A673 (cell line): Measurements from ENCODE around the gene NIM1K.

Experiments
- EZH2 ChIP-seq: fragments of 200-600 bp; sonication (generic); IDR thresholded peaks from 2 replicates; pipeline ENCODE4 v1.6.1; 2017; ENCODE audit warnings: borderline replicate concordance, low read depth, mild to moderate bottlenecking, mixed read lengths, antibody characterized with exemption, low read length; ENCODE audit not compliant: poor library complexity, severe bottlenecking
- TF ChIP-seq, protein P1 (sequence below): fragments of 300-800, 200-600 bp; sonication (generic); conservative IDR thresholded peaks from 2 replicates; pipeline ENCODE4 v1.5.1; 2017; ENCODE audit warnings: low read depth, mild to moderate bottlenecking, antibody characterized with exemption, low read length, moderate library complexity, mixed read lengths

GRCh38 chr5:43210570-43210969, 18.5 kb downstream of the NIM1K start:
- TF ChIP-seq, protein P1, sequence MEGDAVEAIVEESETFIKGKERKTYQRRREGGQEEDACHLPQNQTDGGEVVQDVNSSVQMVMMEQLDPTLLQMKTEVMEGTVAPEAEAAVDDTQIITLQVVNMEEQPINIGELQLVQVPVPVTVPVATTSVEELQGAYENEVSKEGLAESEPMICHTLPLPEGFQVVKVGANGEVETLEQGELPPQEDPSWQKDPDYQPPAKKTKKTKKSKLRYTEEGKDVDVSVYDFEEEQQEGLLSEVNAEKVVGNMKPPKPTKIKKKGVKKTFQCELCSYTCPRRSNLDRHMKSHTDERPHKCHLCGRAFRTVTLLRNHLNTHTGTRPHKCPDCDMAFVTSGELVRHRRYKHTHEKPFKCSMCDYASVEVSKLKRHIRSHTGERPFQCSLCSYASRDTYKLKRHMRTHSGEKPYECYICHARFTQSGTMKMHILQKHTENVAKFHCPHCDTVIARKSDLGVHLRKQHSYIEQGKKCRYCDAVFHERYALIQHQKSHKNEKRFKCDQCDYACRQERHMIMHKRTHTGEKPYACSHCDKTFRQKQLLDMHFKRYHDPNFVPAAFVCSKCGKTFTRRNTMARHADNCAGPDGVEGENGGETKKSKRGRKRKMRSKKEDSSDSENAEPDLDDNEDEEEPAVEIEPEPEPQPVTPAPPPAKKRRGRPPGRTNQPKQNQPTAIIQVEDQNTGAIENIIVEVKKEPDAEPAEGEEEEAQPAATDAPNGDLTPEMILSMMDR = no peak
- no peak for TF ChIP-seq EZH2
